Mammary epithelial cell (primary cell): Measurements from ENCODE around the gene C19orf73.

ENCODE experiments used
- EZH2 ChIP-seq: IDR thresholded peaks from 2 replicates; pipeline ENCODE4 v1.6.1; 2012; ENCODE audit warnings: low read length, inconsistent platforms, borderline replicate concordance
- TF ChIP-seq, protein P1 (sequence below), 2 donors: IDR thresholded peaks in 1 of 2; conservative IDR thresholded peaks in 1 of 2; 2 replicates each; pipeline ENCODE4 v1.5.1; 2011 to 2012; ENCODE audit warnings: inconsistent platforms in 2 of 2, low read length in 2 of 2, mild to moderate bottlenecking in 2 of 2, control low read depth in 1 of 2, low read depth in 1 of 2; ENCODE audit not compliant: insufficient read depth in 1 of 2; ENCODE audit errors: extremely low read depth in 1 of 2

DNA sequence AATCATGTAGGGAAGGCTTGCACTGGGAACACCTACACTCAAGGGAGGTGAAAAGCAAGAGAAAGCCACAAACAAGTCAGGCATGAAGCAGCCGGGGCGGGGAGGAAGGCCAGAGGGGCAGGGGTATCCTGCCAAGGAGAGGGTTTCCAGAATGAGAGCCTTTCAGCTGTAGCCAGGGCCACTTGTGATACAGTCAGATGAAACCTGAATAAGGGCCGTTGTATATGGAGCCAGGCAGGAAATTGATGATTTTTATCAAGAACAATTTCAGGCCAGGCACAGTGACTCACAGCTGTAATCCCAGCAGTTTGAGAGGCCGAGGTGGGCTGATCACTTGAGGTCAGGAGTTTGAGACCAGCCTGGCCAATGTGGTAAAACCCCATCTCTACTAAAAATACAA lies 43.0 kb upstream of the C19orf73 start:
- TF ChIP-seq, protein P1, sequence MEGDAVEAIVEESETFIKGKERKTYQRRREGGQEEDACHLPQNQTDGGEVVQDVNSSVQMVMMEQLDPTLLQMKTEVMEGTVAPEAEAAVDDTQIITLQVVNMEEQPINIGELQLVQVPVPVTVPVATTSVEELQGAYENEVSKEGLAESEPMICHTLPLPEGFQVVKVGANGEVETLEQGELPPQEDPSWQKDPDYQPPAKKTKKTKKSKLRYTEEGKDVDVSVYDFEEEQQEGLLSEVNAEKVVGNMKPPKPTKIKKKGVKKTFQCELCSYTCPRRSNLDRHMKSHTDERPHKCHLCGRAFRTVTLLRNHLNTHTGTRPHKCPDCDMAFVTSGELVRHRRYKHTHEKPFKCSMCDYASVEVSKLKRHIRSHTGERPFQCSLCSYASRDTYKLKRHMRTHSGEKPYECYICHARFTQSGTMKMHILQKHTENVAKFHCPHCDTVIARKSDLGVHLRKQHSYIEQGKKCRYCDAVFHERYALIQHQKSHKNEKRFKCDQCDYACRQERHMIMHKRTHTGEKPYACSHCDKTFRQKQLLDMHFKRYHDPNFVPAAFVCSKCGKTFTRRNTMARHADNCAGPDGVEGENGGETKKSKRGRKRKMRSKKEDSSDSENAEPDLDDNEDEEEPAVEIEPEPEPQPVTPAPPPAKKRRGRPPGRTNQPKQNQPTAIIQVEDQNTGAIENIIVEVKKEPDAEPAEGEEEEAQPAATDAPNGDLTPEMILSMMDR (conservative IDR thresholded peaks at IDR 0.05 in 1 of 2, IDR thresholded peaks at IDR 0.05 in 1 of 2; ENCODE audit: extremely low read depth in 1 of 2, insufficient read depth in 1 of 2, low read depth in 1 of 2, low read length in 2 of 2), result no peak
- TF ChIP-seq EZH2, result no peak
